H1 (cell line): ENCODE data around the gene SLC25A27. TPM values are rescaled to one million over a fixed set of nuclear protein-coding genes. Genes with fewer than 3 reads are reported as not detected.

Experiments used
- CTCF ChIA-PET: fragments of 300-600 bp; sonication (Branson Sonifier 250); formaldehyde crosslinking; loops from one replicate; lab custom pipeline; 2021; ENCODE audit not compliant: partially characterized antibody; lab: Charles Lee
- POLR2A ChIA-PET: fragments of 300-600 bp; sonication (Branson Sonifier 250); formaldehyde crosslinking; loops from one replicate; lab custom pipeline; 2021; ENCODE audit warnings: inconsistent platforms; ENCODE audit not compliant: partially characterized antibody; lab: Charles Lee
- DNase-seq, 2 experiments: peaks; one replicate each; pipeline versions ENCODE4 v3.0.0 to v3.0.0-alpha.2; 2010 to 2022; ENCODE audit warnings: low spot score in 2 of 2, low read depth in 1 of 2, mixed read lengths in 1 of 2
- FAIRE-seq: peaks from 2 replicates; lab custom pipeline; 2011; peaks lifted over from hg19 to GRCh38; lab: Jason Lieb, UNC
- H2AFZ ChIP-seq: 2 replicates; pipeline ENCODE4 v1.8.1; 2012; ENCODE audit warnings: low read length, inconsistent platforms
- H2AK5ac ChIP-seq: 2 replicates; pipeline ENCODE4 v1.6.1; 2013; ENCODE audit warnings: low read depth, low read length
- H2BK120ac ChIP-seq: replicated peaks from 2 replicates; pipeline ENCODE3; 2013; ENCODE audit warnings: low read depth, low read length, inconsistent platforms
- H2BK12ac ChIP-seq: 2 replicates; pipeline ENCODE4 v1.6.1; 2013; ENCODE audit warnings: low read depth, low read length
- H2BK15ac ChIP-seq: 2 replicates; pipeline ENCODE4 v1.6.1; 2013; ENCODE audit warnings: low read length
- H2BK20ac ChIP-seq: 2 replicates; pipeline ENCODE4 v1.6.1; 2013; ENCODE audit warnings: low read length
- H2BK5ac ChIP-seq: 2 replicates; pipeline ENCODE4 v1.6.1; 2013; ENCODE audit warnings: low read depth, low read length
- H3K14ac ChIP-seq: 2 replicates; pipeline ENCODE4 v1.6.1; 2013; ENCODE audit warnings: inconsistent platforms; ENCODE audit not compliant: insufficient read length
- H3K18ac ChIP-seq: 2 replicates; pipeline ENCODE4 v1.6.1; 2013; ENCODE audit warnings: low read length; ENCODE audit errors: extremely low read depth
- H3K23ac ChIP-seq: 2 replicates; pipeline ENCODE4 v1.6.1; 2013; ENCODE audit warnings: inconsistent platforms; ENCODE audit not compliant: insufficient read length
- H3K23me2 ChIP-seq: 2 replicates; pipeline ENCODE4 v1.6.1; 2013; ENCODE audit warnings: low read depth, low read length
- H3K27ac ChIP-seq: 2 replicates; pipeline ENCODE4 v1.6.1; 2011; ENCODE audit warnings: low read depth, low read length, inconsistent platforms
- H3K27me3 ChIP-seq, 4 experiments: replicated peaks in 1 of 4; 1 replicate in 1 of 4; 2 replicates in 3 of 4; pipeline versions ENCODE4 v1.6.1 to v1.8.1; 2011 to 2013; ENCODE audit warnings: low read length in 3 of 4, mild to moderate bottlenecking in 3 of 4, inconsistent platforms in 2 of 4, mixed read lengths in 2 of 4, moderate library complexity in 1 of 4; ENCODE audit not compliant: control insufficient read depth in 3 of 4, insufficient read depth in 3 of 4; ENCODE audit errors: extremely low read depth in 1 of 4
- H3K36me3 ChIP-seq, 4 experiments: 2 replicates each; pipeline versions ENCODE4 v1.6.1 to v1.8.1; 2011 to 2013; ENCODE audit warnings: mild to moderate bottlenecking in 4 of 4, low read length in 3 of 4, moderate library complexity in 2 of 4, control low read depth in 1 of 4, inconsistent platforms in 1 of 4; ENCODE audit not compliant: insufficient read depth in 4 of 4, control insufficient read depth in 2 of 4
- H3K4ac ChIP-seq: replicated peaks from 2 replicates; pipeline ENCODE3; 2013; ENCODE audit warnings: low read length, low read depth, mixed read lengths, inconsistent platforms; ENCODE audit not compliant: insufficient read length
- H3K4me1 ChIP-seq, 4 experiments: replicated peaks in 1 of 4; 1 replicate in 1 of 4; 2 replicates in 3 of 4; pipeline versions ENCODE4 v1.6.1 to v1.8.1; 2011 to 2013; ENCODE audit warnings: low read length in 3 of 4, inconsistent platforms in 2 of 4, mixed read lengths in 1 of 4; ENCODE audit not compliant: insufficient read depth in 4 of 4, control insufficient read depth in 3 of 4
- H3K4me2 ChIP-seq, 2 experiments: 2 replicates each; pipeline versions ENCODE4 v1.6.1 to v1.8.1; 2011 to 2013; ENCODE audit warnings: low read depth in 2 of 2, low read length in 2 of 2, control low read depth in 1 of 2, inconsistent platforms in 1 of 2, mild to moderate bottlenecking in 1 of 2; ENCODE audit not compliant: insufficient read depth in 1 of 2
- H3K4me3 ChIP-seq, 4 experiments: fragments of 200-600, 300-600 bp in 1 of 4; sonication (generic), shearing (Covaris generic), sonication (Bioruptor Twin) in 1 of 4; 2 replicates each; pipeline versions ENCODE4 v1.5.1 to v1.8.1; 2011 to 2016; ENCODE audit warnings: low read length in 4 of 4, low read depth in 3 of 4, control low read depth in 2 of 4, inconsistent platforms in 2 of 4, mild to moderate bottlenecking in 2 of 4, mixed read lengths in 1 of 4, moderate library complexity in 1 of 4; ENCODE audit not compliant: insufficient read depth in 2 of 4; ENCODE audit errors: extremely low read depth in 1 of 4
- H3K56ac ChIP-seq: replicated peaks from 2 replicates; pipeline ENCODE3; 2013; ENCODE audit warnings: low read depth, mild to moderate bottlenecking, mixed read lengths, low read length, inconsistent platforms; ENCODE audit not compliant: insufficient read length
- H3K79me1 ChIP-seq: 2 replicates; pipeline ENCODE4 v1.6.1; 2013; ENCODE audit warnings: low read depth, low read length, control low read depth
- H3K79me2 ChIP-seq, 2 experiments: 2 replicates each; pipeline versions ENCODE4 v1.6.1 to v1.8.1; 2012 to 2013; ENCODE audit warnings: low read length in 2 of 2, mild to moderate bottlenecking in 2 of 2, inconsistent platforms in 1 of 2; ENCODE audit not compliant: insufficient read depth in 2 of 2, control insufficient read depth in 1 of 2
- H3K9ac ChIP-seq, 4 experiments: replicated peaks in 1 of 4; 1 replicate in 1 of 4; 2 replicates in 3 of 4; pipeline versions ENCODE4 v1.6.1 to v1.8.1; 2011 to 2013; ENCODE audit warnings: low read depth in 3 of 4, low read length in 3 of 4, control low read depth in 2 of 4, mild to moderate bottlenecking in 2 of 4, moderate library complexity in 2 of 4, inconsistent platforms in 1 of 4; ENCODE audit errors: extremely low read depth in 1 of 4
- H3K9me3 ChIP-seq, 2 experiments: 2 replicates each; pipeline versions ENCODE4 v1.6.1 to v1.8.1; 2012 to 2013; ENCODE audit warnings: mild to moderate bottlenecking in 2 of 2, moderate library complexity in 2 of 2, control low read depth in 1 of 2, inconsistent platforms in 1 of 2, low read depth in 1 of 2, low read length in 1 of 2, mixed read lengths in 1 of 2; ENCODE audit not compliant: insufficient read depth in 2 of 2
- H4K20me1 ChIP-seq, 2 experiments: replicated peaks in 1 of 2; 2 replicates each; pipeline versions ENCODE3 to v1.8.1; 2011 to 2013; ENCODE audit warnings: inconsistent platforms in 2 of 2, low read length in 2 of 2, mild to moderate bottlenecking in 1 of 2; ENCODE audit not compliant: insufficient read depth in 2 of 2, control insufficient read depth in 1 of 2
- H4K5ac ChIP-seq: 2 replicates; pipeline ENCODE4 v1.6.1; 2013; ENCODE audit warnings: low read length, low read depth, mixed read lengths, inconsistent platforms; ENCODE audit not compliant: insufficient read length
- H4K8ac ChIP-seq: 2 replicates; pipeline ENCODE4 v1.8.0; 2013; ENCODE audit warnings: mild to moderate bottlenecking, moderate library complexity, low read length, inconsistent platforms; ENCODE audit not compliant: insufficient read depth; ENCODE audit errors: extremely low read depth
- H4K91ac ChIP-seq: replicated peaks from 2 replicates; pipeline ENCODE3; 2013; ENCODE audit warnings: low read length, mixed read lengths, inconsistent platforms; ENCODE audit not compliant: insufficient read length
- BRCA1 ChIP-seq: IDR thresholded peaks from 2 replicates; pipeline ENCODE4 v1.6.1; 2012; ENCODE audit warnings: low read depth, low read length, improper control_type of control experiment
- CHD1 ChIP-seq: IDR thresholded peaks from 2 replicates; pipeline ENCODE4 v1.6.1; 2012; ENCODE audit warnings: low read depth, low read length, improper control_type of control experiment
- JUN ChIP-seq: IDR thresholded peaks from 2 replicates; pipeline ENCODE4 v1.6.1; 2011; ENCODE audit warnings: low read depth, mild to moderate bottlenecking, improper control_type of control experiment, low read length
- PHF8 ChIP-seq: fragments of 200-600 bp; sonication (generic); conservative IDR thresholded peaks from 2 replicates; pipeline ENCODE4 v1.7.1; 2012; ENCODE audit warnings: low read depth, mild to moderate bottlenecking, inconsistent platforms, low read length, moderate library complexity
- SIRT6 ChIP-seq: IDR thresholded peaks from one replicate; pipeline ENCODE4 v1.7.1; 2012; ENCODE audit warnings: low read length, inconsistent platforms
- SP1 ChIP-seq: IDR thresholded peaks from 2 replicates; pipeline ENCODE4 v1.6.1; 2011; ENCODE audit warnings: low read depth, low read length
- WGBS, 2 experiments: shearing (Covaris generic) in 1 of 2; methylation state at CpG; one replicate each; pipeline versions ENCODE4 v1.1.6 to v1.1.7; 2013 to 2015; ENCODE audit warnings: low lambda C conversion rate in 2 of 2, mixed read lengths in 2 of 2, inconsistent platforms in 1 of 2, low coverage in 1 of 2, missing lambda C conversion rate in 1 of 2; ENCODE audit not compliant: insufficient replicate concordance in 2 of 2, insufficient coverage in 1 of 2, insufficient read length in 1 of 2; ENCODE audit errors: extremely low coverage in 1 of 2, missing lambda C conversion rate in 1 of 2; 5-methylcytosine and 5-hydroxymethylcytosine counted together
- polyA plus RNA-seq, 7 experiments: library from polyadenylated mRNA; depleted of rRNA in 3 of 7; stranded (reverse) in 5 of 7; unstranded in 2 of 7; fragments of >200 nt in 5 of 7; fragments of 200-250 nt in 2 of 7; gene quantifications; 1 replicate in 5 of 7; 2 replicates in 1 of 7; 4 replicates in 1 of 7; pipeline versions ENCODE4 v1.2.1 to v1.2.3, GENCODE V29; 2011 to 2013; ENCODE audit warnings: missing spikeins in 2 of 7, mixed read lengths in 2 of 7
- total RNA-seq: library from RNA; stranded (reverse); fragmentation: NEBNext Ultra II Directional; extraction: Animal tissue kit (Norgen Biotek cat#: 25700); gene quantifications from 2 replicates; pipeline ENCODE4 v1.2.1, GENCODE V29; 2021

The SLC25A27 gene
- total and polyA plus RNA-seq, 2 of the 8 experiments (the other 6 are each of a cell fraction or from before 2014, with no cell fraction given) = 7.3 to 8.4 TPM

- no peaks in the 10 kb centered on the region; the same call in 1 of the 2 replicates for H3K23me2 ChIP-seq
- H3K23ac ChIP-seq = no peak overlapping the region
- no peak overlapping the region for H3K18ac ChIP-seq
- FAIRE-seq = no peak
- TF ChIP-seq CHD1 = no peak
- no peak for TF ChIP-seq PHF8
- no peak for TF ChIP-seq BRCA1
- no peak for TF ChIP-seq SP1
- no peak for TF ChIP-seq JUN
- TF ChIP-seq SIRT6 = no peak
- H3K4ac ChIP-seq = no peak overlapping the region
- H2BK5ac ChIP-seq = no peak overlapping the region
- H4K5ac ChIP-seq = no peak overlapping the region
- no peak overlapping the region for H3K14ac ChIP-seq
- H3K27ac ChIP-seq = no peak overlapping the region
- no peak overlapping the region for H3K4me2 ChIP-seq
- DNase-seq = no peak
- H3K79me2 ChIP-seq = no peaks in the 10 kb centered on the region
- no peaks in the 10 kb centered on the region for H3K27me3 ChIP-seq
- H3K79me1 ChIP-seq = no peaks in the 10 kb centered on the region
- H3K56ac ChIP-seq = no peak overlapping the region
- no peak overlapping the region for H2AFZ ChIP-seq
- no peak overlapping the region for H4K91ac ChIP-seq
- H2BK15ac ChIP-seq = no peak overlapping the region
- H3K9me3 ChIP-seq = no peaks in the 10 kb centered on the region
- no peak overlapping the region for H3K9ac ChIP-seq
- WGBS, 2 experiments = 94% methylated on average over 1 of the region's 1 CpG; no CpG with 5 or more reads in 1 of the 2 experiments
- ChIA-PET CTCF (no interaction called here), POLR2A (no interaction called here)
- H4K20me1 ChIP-seq = no peaks in the 10 kb centered on the region
- H3K4me1 ChIP-seq = no peaks in the 10 kb centered on the region
- H2AK5ac ChIP-seq = no peak overlapping the region
- H2BK120ac ChIP-seq = no peak overlapping the region
- no peak overlapping the region for H3K4me3 ChIP-seq
- no peak overlapping the region for H4K8ac ChIP-seq
- H2BK12ac ChIP-seq = no peak overlapping the region
- no peak overlapping the region for H2BK20ac ChIP-seq
- no peaks in the 10 kb centered on the region for H3K36me3 ChIP-seq
Measured at GRCh38 chr6:46637933-46638332, 14.8 kb upstream of the SLC25A27 start.
